Testis (tissue), 3 donors: Measurements from ENCODE around the gene AQP2. TPM values are rescaled to one million over a fixed set of nuclear protein-coding genes. Genes with fewer than 3 reads are reported as not detected.
A peak's percentile ranks its signal among the peaks of the same experiment; 100 is the strongest.

Source experiments
- DNase-seq: peaks from one replicate; pipeline ENCODE4 v3.0.0-alpha.2; 2019
- H3K27ac ChIP-seq, 2 donors: fragments of 200-600 bp; sonication (generic); one replicate each; pipeline ENCODE4 v1.5.1; 2019
- H3K27me3 ChIP-seq: fragments of 200-600 bp; sonication (generic); one replicate; pipeline ENCODE4 v1.5.1; 2019
- H3K36me3 ChIP-seq: fragments of 200-600 bp; sonication (generic); one replicate; pipeline ENCODE4 v1.5.1; 2017; ENCODE audit warnings: low read depth; ENCODE audit errors: missing control alignments
- H3K4me1 ChIP-seq: fragments of 200-600 bp; sonication (generic); one replicate; pipeline ENCODE4 v1.5.1; 2019
- H3K4me3 ChIP-seq, 2 donors: fragments of 200-600 bp; sonication (generic); one replicate each; pipeline ENCODE4 v1.5.1; 2017 to 2019
- H3K9me3 ChIP-seq: fragments of 200-600 bp; sonication (generic); one replicate; pipeline ENCODE4 v1.5.1; 2017
- POLR2A ChIP-seq: fragments of 450-650 bp; IDR thresholded peaks from one replicate; pipeline ENCODE4 v1.6.1; 2017; ENCODE audit warnings: antibody characterized with exemption, mild to moderate bottlenecking, moderate library complexity
- WGBS, 2 donors: methylation state at CpG; one replicate each; pipeline ENCODE4 v1.1.5; 2018; 5-methylcytosine and 5-hydroxymethylcytosine counted together
- intact Hi-C: fragments of 100-400 bp; cut with DNase I; formaldehyde crosslinking; loops from one replicate; pipeline ENCODE4 v1.15.1; 2023; ENCODE audit warnings: low total_unique reads
- polyA plus RNA-seq: library from polyadenylated mRNA; stranded (reverse); fragments of 350-450 nt; fragmentation: Illumina TruSeq; extraction: RNeasy Lipid Tissue Mini Kit (QIAGEN cat#74804); gene quantifications from one replicate; pipeline ENCODE4 v1.2.3, GENCODE V29; 2014; ENCODE audit warnings: low read depth, low replicate concordance; ENCODE audit not compliant: insufficient read depth
- total RNA-seq, 2 donors: library from RNA; depleted of rRNA; stranded (reverse); fragments of >200 nt; gene quantifications; one replicate each; pipeline ENCODE4 v1.2.3, GENCODE V29; 2016
- TF ChIP-seq, protein P1 (sequence below), 3 experiments: fragments of 450-650 bp in 2 of 3; fragments of 200-600 bp in 1 of 3; sonication (generic) in 1 of 3; IDR thresholded peaks; one replicate each; pipeline ENCODE4 v1.5.1; 2016 to 2019; ENCODE audit warnings: antibody characterized with exemption in 3 of 3, mild to moderate bottlenecking in 2 of 3, moderate library complexity in 1 of 3

Gene AQP2
- total and polyA plus RNA-seq, 3 donors from 2014 or later, result 0.79 to 1.9 (median 1.1) TPM

DNA sequence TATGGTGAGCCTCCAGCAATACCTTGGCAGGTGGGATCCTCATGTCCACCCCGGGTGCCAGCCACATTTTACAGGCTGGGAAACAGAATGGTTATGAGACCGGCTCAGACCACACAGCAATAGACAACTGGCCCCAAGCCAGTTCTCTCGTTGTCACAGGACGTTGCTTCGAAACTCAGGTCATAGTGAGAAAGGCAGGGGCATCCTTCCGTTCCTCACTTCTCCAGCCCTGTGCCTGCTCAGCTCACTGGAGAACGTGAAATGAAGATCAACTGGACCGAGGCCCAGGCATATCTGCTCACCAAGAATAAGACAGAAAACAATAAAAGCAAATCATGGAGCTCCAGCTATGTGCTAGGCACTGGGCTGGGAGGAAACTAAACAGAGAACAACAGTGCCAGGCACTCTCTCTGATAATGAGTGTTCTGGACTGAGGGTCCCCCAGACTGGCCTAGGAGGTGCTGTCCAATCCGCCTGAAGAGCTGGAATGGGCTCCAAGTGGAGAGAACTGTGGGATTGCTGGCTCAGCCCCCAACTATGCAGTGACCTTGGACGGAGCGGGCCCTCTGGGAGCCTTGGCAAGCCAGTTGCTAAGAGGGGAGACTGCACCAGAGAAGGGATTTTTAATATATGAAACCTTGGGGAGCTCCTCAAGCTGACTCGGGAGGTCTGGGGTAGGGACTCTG lies 28.0 kb upstream of the AQP2 start:
- no peak overlapping the region for H3K4me3 ChIP-seq
- no peaks in the 10 kb centered on the region for H3K9me3 ChIP-seq
- no peaks in the 10 kb centered on the region for H3K27me3 ChIP-seq
- peak; percentile 60 for DNase-seq
- TF ChIP-seq, protein P1, sequence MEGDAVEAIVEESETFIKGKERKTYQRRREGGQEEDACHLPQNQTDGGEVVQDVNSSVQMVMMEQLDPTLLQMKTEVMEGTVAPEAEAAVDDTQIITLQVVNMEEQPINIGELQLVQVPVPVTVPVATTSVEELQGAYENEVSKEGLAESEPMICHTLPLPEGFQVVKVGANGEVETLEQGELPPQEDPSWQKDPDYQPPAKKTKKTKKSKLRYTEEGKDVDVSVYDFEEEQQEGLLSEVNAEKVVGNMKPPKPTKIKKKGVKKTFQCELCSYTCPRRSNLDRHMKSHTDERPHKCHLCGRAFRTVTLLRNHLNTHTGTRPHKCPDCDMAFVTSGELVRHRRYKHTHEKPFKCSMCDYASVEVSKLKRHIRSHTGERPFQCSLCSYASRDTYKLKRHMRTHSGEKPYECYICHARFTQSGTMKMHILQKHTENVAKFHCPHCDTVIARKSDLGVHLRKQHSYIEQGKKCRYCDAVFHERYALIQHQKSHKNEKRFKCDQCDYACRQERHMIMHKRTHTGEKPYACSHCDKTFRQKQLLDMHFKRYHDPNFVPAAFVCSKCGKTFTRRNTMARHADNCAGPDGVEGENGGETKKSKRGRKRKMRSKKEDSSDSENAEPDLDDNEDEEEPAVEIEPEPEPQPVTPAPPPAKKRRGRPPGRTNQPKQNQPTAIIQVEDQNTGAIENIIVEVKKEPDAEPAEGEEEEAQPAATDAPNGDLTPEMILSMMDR (IDR thresholded peaks at IDR 0.05), result no peak
- no peak for TF ChIP-seq POLR2A
- 44 to 51% methylated on average over 12 of the region's 12 CpGs for WGBS, 2 donors
- intact Hi-C loops, result no loop called here
- H3K36me3 ChIP-seq, result no peaks in the 10 kb centered on the region
- peaks cover 25% of the 10 kb centered on the region for H3K4me1 ChIP-seq
- peak overlapping the region in 1 of 2 donors; percentile 35 for H3K27ac ChIP-seq

DNA sequence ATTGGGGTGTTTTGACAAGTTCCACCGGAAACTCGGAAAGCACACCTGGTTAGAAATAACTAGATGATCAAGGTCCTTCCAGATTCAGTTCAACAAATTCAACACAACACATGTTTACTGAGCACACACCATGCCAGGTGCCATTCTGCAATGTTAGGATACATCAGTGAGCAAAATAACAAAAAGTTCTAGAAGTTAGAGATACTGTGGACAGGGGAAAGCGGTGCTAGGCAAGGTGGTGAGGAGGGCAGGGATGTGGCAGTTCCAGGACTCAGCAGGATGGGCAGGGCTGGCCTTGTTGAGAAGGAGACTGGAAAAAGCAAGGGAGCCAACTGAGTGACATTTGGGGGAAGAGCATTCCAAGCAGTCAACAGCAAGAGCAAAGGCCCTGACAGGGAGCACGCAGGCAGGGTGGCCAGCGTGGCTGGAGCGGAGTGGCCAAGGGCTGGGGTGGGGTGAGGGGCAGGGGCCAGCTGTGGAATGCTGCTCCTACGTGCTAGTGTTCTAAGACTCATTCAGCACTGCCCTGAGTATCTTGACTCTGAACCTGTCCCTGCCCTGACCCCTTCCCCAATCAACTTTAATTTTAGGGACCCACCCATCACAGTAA lies 27.4 kb upstream of the AQP2 start:
- H3K4me1 ChIP-seq, result peaks cover 25% of the 10 kb centered on the region
- peak; percentile 44 for DNase-seq
- intact Hi-C loops, result no loop called here
- WGBS, 2 donors, result 51% methylated on average over 6 to 7 of the region's 7 CpGs
- H3K27me3 ChIP-seq, result no peaks in the 10 kb centered on the region
- no peaks in the 10 kb centered on the region for H3K9me3 ChIP-seq
- no peak overlapping the region for H3K4me3 ChIP-seq
- TF ChIP-seq, protein P1 (IDR thresholded peaks at IDR 0.05), result no peak
- no peak for TF ChIP-seq POLR2A
- H3K27ac ChIP-seq, result peak overlapping the region in 1 of 2 donors; percentile 35
- no peaks in the 10 kb centered on the region for H3K36me3 ChIP-seq

DNA sequence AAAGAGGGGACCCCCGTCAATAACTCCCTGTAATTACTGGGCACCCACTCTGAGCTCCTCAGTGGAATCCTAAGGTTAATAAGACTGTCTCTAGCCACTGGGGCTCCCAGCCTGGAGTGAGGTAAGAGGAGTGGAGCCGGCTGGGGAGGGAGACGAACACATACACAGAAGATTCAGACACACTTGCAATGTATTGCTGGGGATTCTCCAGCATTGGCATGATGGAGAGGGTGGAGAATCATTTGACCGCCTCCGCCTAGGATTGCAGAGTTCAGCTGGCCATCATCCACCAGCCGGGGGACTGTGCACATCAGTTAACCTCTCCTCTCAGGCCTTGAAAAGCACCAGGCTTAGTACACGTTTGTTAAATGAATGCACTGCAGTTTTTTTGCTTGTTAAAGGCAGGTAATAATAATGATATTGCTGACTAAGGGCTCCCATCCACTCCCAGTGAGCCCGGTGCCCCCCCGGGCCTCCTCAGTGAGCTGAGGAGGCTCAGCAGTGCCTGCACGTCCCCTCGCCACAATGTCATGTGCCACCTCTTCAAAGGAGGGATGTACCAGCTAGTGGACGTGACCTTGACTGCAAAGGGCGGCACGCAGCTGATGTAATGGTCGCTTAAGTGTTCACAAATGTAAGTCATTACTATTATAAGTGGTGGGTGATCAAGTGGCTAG lies 26.5 kb upstream of the AQP2 start:
- no peak overlapping the region for H3K27ac ChIP-seq
- no peak overlapping the region for H3K4me3 ChIP-seq
- no peaks in the 10 kb centered on the region for H3K9me3 ChIP-seq
- TF ChIP-seq, protein P1 (IDR thresholded peaks at IDR 0.05), result no peak
- no peak for TF ChIP-seq POLR2A
- intact Hi-C loops, result no loop called here
- peaks cover 25% of the 10 kb centered on the region for H3K4me1 ChIP-seq
- no peaks in the 10 kb centered on the region for H3K36me3 ChIP-seq
- H3K27me3 ChIP-seq, result no peaks in the 10 kb centered on the region
- DNase-seq, result peak; percentile 37
- 68 to 74% methylated on average over 15 of the region's 15 CpGs for WGBS, 2 donors

DNA sequence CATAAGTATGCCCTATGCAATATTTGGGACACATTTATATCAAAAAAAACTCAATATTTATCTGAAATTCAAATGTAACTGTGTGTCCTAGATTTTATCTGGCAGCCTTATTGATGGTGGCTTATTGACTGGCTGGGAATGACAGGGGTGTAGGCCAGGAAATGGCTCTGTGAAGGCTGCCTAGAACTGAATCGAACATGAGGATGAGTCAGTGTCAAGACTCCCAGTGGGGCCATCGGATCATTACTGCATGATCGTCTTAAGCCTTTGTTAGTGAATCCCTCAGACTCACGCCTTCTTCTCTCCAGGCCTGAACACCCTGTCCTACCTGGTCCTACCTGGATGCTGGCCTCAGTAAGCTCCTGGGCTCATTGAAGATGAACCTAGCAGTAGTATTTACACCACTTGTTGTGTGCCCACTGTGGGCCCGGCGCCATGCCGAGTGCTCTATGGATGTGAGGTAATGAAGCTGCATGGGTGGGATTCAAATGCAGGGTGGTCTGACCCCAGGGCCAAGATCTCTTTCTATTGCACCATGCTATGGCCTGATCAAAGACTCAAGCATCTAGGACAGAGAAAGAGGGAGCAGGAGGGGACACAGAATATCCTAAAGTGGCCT lies 25.8 kb upstream of the AQP2 start:
- H3K27ac ChIP-seq, result no peak overlapping the region
- H3K27me3 ChIP-seq, result no peaks in the 10 kb centered on the region
- intact Hi-C loops, result no loop called here
- DNase-seq, result no peak
- H3K4me3 ChIP-seq, result no peak overlapping the region
- no peaks in the 10 kb centered on the region for H3K9me3 ChIP-seq
- peaks cover 25% of the 10 kb centered on the region for H3K4me1 ChIP-seq
- no peak for TF ChIP-seq POLR2A
- TF ChIP-seq, protein P1 (IDR thresholded peaks at IDR 0.05), result no peak
- H3K36me3 ChIP-seq, result no peaks in the 10 kb centered on the region
- 89 to 92% methylated on average over 7 of the region's 7 CpGs for WGBS, 2 donors
